ENCODE results near the gene PPP1R14B. TPM values are rescaled to one million over a fixed set of nuclear protein-coding genes. Genes with fewer than 3 reads are reported as not detected.
A peak's percentile ranks its signal among the peaks of the same experiment; 100 is the strongest.

The PPP1R14B gene
- total RNA-seq, 4 donors from 2014 or later: 78.7 to 101 (median 99.0) TPM

GRCh38 chr11:64287676-64288352 lies 41.1 kb upstream of the PPP1R14B start:
- no peaks in the 10 kb centered on the region for H3K9me3 ChIP-seq
- peaks cover 3 to 41% (median 23%) of the 10 kb centered on the region in 4 donors for H3K4me1 ChIP-seq

GRCh38 chr11:64286801-64287159 lies 40.0 kb upstream of the PPP1R14B start:
- H3K27ac ChIP-seq: no peak overlapping the region
- no peaks in the 10 kb centered on the region for H3K9me3 ChIP-seq
- peaks cover 0 to 13% of the 10 kb centered on the region in 2 donors for H3K27me3 ChIP-seq
- H3K36me3 ChIP-seq: peaks cover 0 to 3% (median 0%) of the 10 kb centered on the region in 3 donors
- TF ChIP-seq CTCF (IDR thresholded peaks at IDR 0.05): no peak
- no peak for TF ChIP-seq POLR2A (IDR thresholded peaks at IDR 0.05)
- no peak overlapping the region for H3K4me3 ChIP-seq
- DNase-seq: no peak
- H3K4me1 ChIP-seq: peaks cover 3 to 31% (median 16%) of the 10 kb centered on the region in 4 donors

More at GRCh38 chr11:64287676-64288352, 41.1 kb upstream of the PPP1R14B start:
- no peak for TF ChIP-seq POLR2A (IDR thresholded peaks at IDR 0.05)
- no peak for TF ChIP-seq CTCF (IDR thresholded peaks at IDR 0.05)
- no peaks in the 10 kb centered on the region for H3K36me3 ChIP-seq
- H3K4me3 ChIP-seq: no peak overlapping the region
- no peak overlapping the region for H3K27ac ChIP-seq
- DNase-seq: peak in 1 of 3 donors; percentile 44
- H3K27me3 ChIP-seq: peaks cover 0 to 23% of the 10 kb centered on the region in 2 donors

GRCh38 chr11:64285885-64286800 lies 39.4 kb upstream of the PPP1R14B start:
- peak in 1 of 3 donors; percentile 60 for DNase-seq
- Histone ChIP-seq H3K4me3 (peak overlapping the region; percentile 71 to 97 (median 80)), H3K4me1 (peaks cover 3 to 25% (median 13%) of the 10 kb centered on the region in 4 donors), H3K9me3 (no peaks in the 10 kb centered on the region), H3K27me3 (peaks cover 0 to 7% of the 10 kb centered on the region in 2 donors), H3K27ac (peak overlapping the region; percentile 91 to 97 (median 94)), H3K36me3 (peaks cover 0 to 7% (median 0%) of the 10 kb centered on the region in 3 donors)
- TF ChIP-seq CTCF (IDR thresholded peaks at IDR 0.05) (no peak), POLR2A (IDR thresholded peaks at IDR 0.05) (no peak)

- Histone ChIP-seq H3K27me3 (no peaks in the 10 kb centered on the region), H3K4me1 (peaks cover 3 to 25% (median 12%) of the 10 kb centered on the region in 4 donors), H3K27ac (peak within 1 kb of the TSS; percentile 91 to 97 (median 94)), H3K4me3 (peak within 1 kb of the TSS; percentile 71 to 97 (median 80)), H3K36me3 (peaks cover 0 to 7% (median 0%) of the 10 kb centered on the region in 3 donors), H3K9me3 (no peaks in the 10 kb centered on the region)
- DNase-seq: peak; percentile 85 to 94 (median 94)
- peak; percentile 50 to 54 for TF ChIP-seq POLR2A (IDR thresholded peaks at IDR 0.05)
- TF ChIP-seq CTCF (IDR thresholded peaks at IDR 0.05): peak in 1 of 6 experiments; percentile 31
Measured at GRCh38 chr11:64284962-64285884, 38.5 kb upstream of the PPP1R14B start, which contains the start of gene GPR137. Gene GPR137 (plus strand): TSS chr11:64285848. CDS start chr11:64286525, 677 bp downstream.

Measured in Peyer's patch (tissue), 4 donors.